Stimulated activated CD4-positive, alpha-beta T cell treated with anti-CD3 and anti-CD28 coated beads, Interleukin-4, amount 100 ng/mL, for 1 hour (primary cell): ENCODE measurements around the gene ZYG11B.
"Not testable (repeated sequence)": the region's sequence is repeated elsewhere in the genome, so short reads cannot be mapped to it uniquely, and the experiment has no call there.

Source experiments
- DNase-seq: peaks from one replicate; pipeline ENCODE4 v3.0.0-alpha.2; 2020

ZYG11B gene

GRCh38 chr1:52856026-52856425 lies 129.8 kb downstream of the ZYG11B start:
- DNase-seq = no peak

DNA sequence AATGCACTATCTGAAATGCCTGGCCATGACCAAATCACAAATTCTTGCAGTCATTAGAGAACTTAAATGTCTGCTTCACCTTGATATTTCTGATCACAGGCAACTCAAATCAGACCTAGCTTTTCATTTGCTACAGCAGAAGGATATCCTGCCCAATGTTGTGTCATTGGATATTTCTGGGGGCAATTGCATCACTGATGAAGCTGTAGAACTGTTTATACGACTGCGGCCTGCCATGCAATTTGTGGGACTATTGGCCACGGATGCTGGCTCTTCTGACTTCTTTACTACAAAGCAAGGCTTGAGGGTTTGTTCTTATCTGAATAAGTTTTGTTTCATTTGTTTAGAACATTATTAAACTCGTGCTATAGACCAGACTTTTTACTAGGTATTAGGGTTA lies 131.2 kb downstream of the ZYG11B start:
- no peak for DNase-seq

DNA sequence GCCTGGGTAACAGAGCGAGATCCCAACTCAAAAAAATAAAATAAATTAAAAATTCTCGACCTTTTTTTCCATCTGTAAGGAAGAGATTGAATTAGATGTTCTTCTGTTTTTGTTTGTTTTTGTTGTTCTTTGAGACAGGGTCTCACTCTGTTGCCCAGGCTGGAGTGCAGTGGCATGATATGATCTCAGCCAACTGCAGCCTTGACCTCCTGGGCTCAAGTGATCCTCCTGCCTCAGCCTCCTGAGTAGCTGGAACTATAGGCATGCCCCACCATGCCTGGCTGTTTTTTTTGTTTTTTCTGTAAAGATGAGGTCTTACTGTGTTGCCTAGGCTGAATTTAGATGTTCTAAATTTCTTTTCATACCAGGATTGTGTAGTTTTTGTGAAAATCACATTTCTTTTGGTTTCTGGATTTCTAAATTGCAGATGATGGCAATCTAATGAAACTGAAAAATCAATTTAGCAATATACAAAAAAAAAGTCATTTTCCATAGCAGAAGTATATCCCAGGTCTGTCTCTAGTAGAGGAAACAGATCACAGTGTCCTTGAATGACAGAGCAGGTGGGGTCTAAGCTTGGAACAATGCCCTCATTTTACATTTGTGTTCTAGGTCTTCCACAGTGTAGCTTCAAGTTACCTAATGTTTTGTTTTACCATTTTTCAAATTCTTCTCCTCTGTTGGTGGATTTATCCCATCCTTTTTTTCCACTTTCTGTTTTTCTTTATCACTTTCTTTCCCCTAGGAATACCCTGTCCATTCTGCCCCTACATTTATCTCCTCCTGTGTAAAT lies 136.6 kb downstream of the ZYG11B start:
- no peak for DNase-seq

DNA sequence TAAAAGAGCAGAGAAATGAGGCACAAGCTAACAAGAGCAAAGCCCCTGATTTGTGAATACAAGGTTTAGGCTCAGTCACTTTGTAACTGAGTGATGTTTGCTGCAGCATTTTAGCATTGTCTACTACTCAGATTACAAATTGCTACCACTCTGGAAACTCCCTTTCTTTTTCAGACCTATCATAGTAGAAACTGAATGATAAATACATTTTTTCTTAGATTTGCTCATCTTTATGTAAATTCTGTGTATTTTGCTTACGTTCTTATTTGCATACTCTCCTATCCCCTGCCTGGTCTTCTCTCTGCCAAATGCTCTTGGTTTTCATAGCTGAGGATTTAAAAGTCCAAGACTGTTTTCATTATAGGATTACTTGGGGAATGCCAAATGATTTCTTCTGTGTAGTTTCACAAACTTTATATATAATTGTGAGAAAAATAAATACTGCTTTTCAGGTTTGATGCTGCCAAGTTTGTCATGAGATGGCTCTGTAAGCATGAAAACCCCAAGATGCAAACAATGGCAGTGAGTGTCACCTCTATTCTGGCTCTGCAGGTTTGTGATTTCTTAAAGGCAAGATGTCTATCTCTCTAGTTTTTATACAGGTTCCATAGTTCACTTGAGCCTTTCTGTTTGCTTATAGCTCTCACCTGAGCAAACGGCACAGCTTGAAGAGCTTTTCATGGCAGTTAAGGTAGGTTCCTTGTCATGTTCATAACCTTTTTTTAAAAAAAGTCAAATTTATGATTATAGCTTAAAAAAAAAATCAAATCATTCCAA lies 141.0 kb downstream of the ZYG11B start:
- no peak for DNase-seq

DNA sequence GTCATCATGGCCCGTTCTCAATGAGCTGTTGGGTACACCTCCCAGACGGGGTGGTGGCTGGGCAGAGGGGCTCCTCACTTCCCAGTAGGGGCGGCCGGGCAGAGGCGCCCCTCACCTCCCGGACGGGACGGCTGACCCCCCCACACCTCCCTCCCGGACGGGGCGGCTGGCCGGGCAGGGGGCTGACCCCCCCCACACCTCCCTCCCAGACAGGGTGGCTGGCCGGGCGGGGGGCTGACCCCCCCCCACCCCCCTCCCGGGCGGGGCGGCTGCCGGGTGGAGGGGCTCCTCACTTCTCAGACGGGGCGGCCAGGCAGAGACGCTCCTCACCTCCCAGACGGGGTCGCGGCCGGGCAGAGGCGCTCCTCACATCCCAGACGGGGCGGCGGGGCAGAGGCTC lies 143.5 kb downstream of the ZYG11B start:
- DNase-seq = not testable (repeated sequence)

GRCh38 chr1:52876843-52877242 lies 150.6 kb downstream of the ZYG11B start:
- DNase-seq = no peak
